Right lobe of liver (tissue), 6 donors: ENCODE measurements around the gene CLEC1B. TPM values are rescaled to one million over a fixed set of nuclear protein-coding genes. Genes with fewer than 3 reads are reported as not detected.
"Not testable (repeated sequence)": the region's sequence is repeated elsewhere in the genome, so short reads cannot be mapped to it uniquely, and the experiment has no call there.

ENCODE experiments used
- ATAC-seq, 4 donors: fragments of 200-7000 bp; cut with Tn5 transposase; one replicate each; pipeline ENCODE4 v1.9.1; 2020; ENCODE audit warnings: mild to moderate bottlenecking in 4 of 4, moderate library complexity in 4 of 4
- DNase-seq, 3 donors: peaks; one replicate each; pipeline ENCODE4 v3.0.0-alpha.2; 2020
- H3K27ac ChIP-seq, 3 donors: fragments of 200-600 bp; one replicate each; pipeline ENCODE4 v1.8.0; 2022
- H3K27me3 ChIP-seq, 2 donors: fragments of 200-600 bp; one replicate each; pipeline ENCODE4 v1.8.0; 2022
- H3K36me3 ChIP-seq, 4 donors: fragments of 200-600 bp; sonication (generic) in 1 of 4; one replicate each; pipeline versions ENCODE4 v1.5.1 to v1.8.0; 2017 to 2022; ENCODE audit warnings: control low read depth in 1 of 4
- H3K4me1 ChIP-seq, 4 donors: fragments of 200-600 bp; sonication (generic) in 1 of 4; one replicate each; pipeline versions ENCODE4 v1.5.1 to v1.8.0; 2017 to 2022; ENCODE audit warnings: control low read depth in 1 of 4
- H3K4me3 ChIP-seq, 3 donors: fragments of 200-600 bp; one replicate each; pipeline ENCODE4 v1.8.0; 2022
- H3K9me3 ChIP-seq, 4 donors: fragments of 200-600 bp; sonication (generic) in 1 of 4; one replicate each; pipeline versions ENCODE4 v1.5.1 to v1.8.0; 2017 to 2022; ENCODE audit warnings: control low read depth in 1 of 4
- CTCF ChIP-seq, 4 donors: fragments of 200-600 bp in 3 of 4; fragments of 450-650 bp in 1 of 4; IDR thresholded peaks; one replicate each; pipeline versions ENCODE4 v1.5.1 to v1.8.0; 2016 to 2022; ENCODE audit warnings: antibody characterized with exemption in 4 of 4, mild to moderate bottlenecking in 2 of 4
- POLR2A ChIP-seq: fragments of 450-650 bp; IDR thresholded peaks from one replicate; pipeline ENCODE4 v1.6.1; 2017; ENCODE audit warnings: antibody characterized with exemption, mild to moderate bottlenecking
- WGBS: methylation state at CpG from one replicate; pipeline ENCODE4 v1.1.6; 2018; ENCODE audit warnings: low coverage, low lambda C conversion rate; ENCODE audit not compliant: insufficient coverage; ENCODE audit errors: missing lambda C conversion rate; 5-methylcytosine and 5-hydroxymethylcytosine counted together
- intact Hi-C, 2 donors: fragments of 100-400 bp; cut with DNase I; formaldehyde crosslinking; loops; one replicate each; pipeline versions ENCODE4 v1.11.2 to v1.14.1; 2022
- total RNA-seq, 6 experiments: library from RNA; depleted of rRNA in 2 of 6; stranded (reverse); fragments of >200 nt in 2 of 6; fragmentation: NEBNext Ultra II Directional in 3 of 6; extraction: Animal tissue kit (Norgen Biotek cat#: 25700) in 3 of 6; gene quantifications; one replicate each; pipeline versions ENCODE4 v1.1.0 to v1.2.4, GENCODE V29; 2016 to 2023
- donor health status: DM: no; HTN: yes; CAD: no.
- donor health status: DM: no; HTN: no; CAD: no.
- donor health status: DM: no; HTN: no; CAD: no.
- donor health status: DM: no; HTN: yes; CAD: no.
- donor health status: DM: no; HTN: yes; CAD: no.

CLEC1B gene
- total RNA-seq, 6 experiments from 2014 or later: 6.8 to 23.5 (median 9.7) TPM

GRCh38 chr12:9961901-9962300, 37.0 kb downstream of the CLEC1B start:
- Histone ChIP-seq H3K4me1 (no peaks in the 10 kb centered on the region), H3K27ac (no peak overlapping the region), H3K4me3 (no peak overlapping the region), H3K36me3 (no peaks in the 10 kb centered on the region), H3K27me3 (no peaks in the 10 kb centered on the region), H3K9me3 (no peaks in the 10 kb centered on the region)
- 75% methylated on average over 3 of the region's 3 CpGs for WGBS
- DNase-seq: no peak
- TF ChIP-seq POLR2A (no peak), CTCF (IDR thresholded peaks at IDR 0.05) (no peak)
- intact Hi-C loops: no loop called here
- ATAC-seq: no peak

- Histone ChIP-seq H3K4me3 (no peak overlapping the region), H3K4me1 (no peaks in the 10 kb centered on the region), H3K9me3 (no peaks in the 10 kb centered on the region), H3K27ac (no peak overlapping the region), H3K36me3 (no peaks in the 10 kb centered on the region), H3K27me3 (no peaks in the 10 kb centered on the region)
- intact Hi-C loops: no loop called here
- TF ChIP-seq POLR2A (no peak), CTCF (IDR thresholded peaks at IDR 0.05) (no peak)
- no peak for DNase-seq
- 74% methylated on average over 3 of the region's 3 CpGs for WGBS
- ATAC-seq: no peak
These were observed 37.8 kb downstream of the CLEC1B start for GRCh38 chr12:9961106-9961505.

DNA sequence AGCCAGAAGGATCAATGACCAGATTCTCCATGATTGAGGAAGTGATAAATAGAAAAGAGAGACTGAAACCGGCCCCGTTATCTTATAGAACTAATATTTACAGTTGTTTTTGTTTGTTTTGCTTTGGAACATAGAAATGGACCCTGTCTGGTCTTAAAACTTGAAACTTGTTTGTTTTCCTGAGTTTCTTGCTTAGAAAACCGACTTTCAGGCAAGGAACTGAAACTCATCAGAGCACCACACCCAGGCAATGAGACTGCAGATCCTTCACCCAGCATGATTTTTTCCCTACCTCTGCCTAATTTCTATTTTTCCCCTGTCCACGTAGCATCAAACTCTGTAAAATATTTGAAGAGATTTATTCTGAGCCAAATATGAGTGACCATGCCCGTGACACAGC, 38.3 kb downstream of the CLEC1B start:
- peak in 1 of 4 donors; percentile 44 for ATAC-seq
- intact Hi-C loops: no loop called here

GRCh38 chr12:9957834-9958233, 41.1 kb downstream of the CLEC1B start:
- H3K36me3 ChIP-seq: no peaks in the 10 kb centered on the region
- intact Hi-C loops: no loop called here
- no peak for TF ChIP-seq CTCF (IDR thresholded peaks at IDR 0.05)
- TF ChIP-seq POLR2A: no peak
- no peak overlapping the region for H3K4me3 ChIP-seq
- no peaks in the 10 kb centered on the region for H3K9me3 ChIP-seq
- no peak overlapping the region for H3K27ac ChIP-seq
- ATAC-seq (no peak), DNase-seq (no peak)
- no peaks in the 10 kb centered on the region for H3K4me1 ChIP-seq
- H3K27me3 ChIP-seq: no peaks in the 10 kb centered on the region

More for the DNA sequence above, 38.3 kb downstream of the CLEC1B start:
- Histone ChIP-seq H3K36me3 (no peaks in the 10 kb centered on the region), H3K9me3 (no peaks in the 10 kb centered on the region), H3K4me1 (no peaks in the 10 kb centered on the region), H3K27ac (no peak overlapping the region), H3K4me3 (no peak overlapping the region), H3K27me3 (no peaks in the 10 kb centered on the region)
- no peak for DNase-seq
- 51% methylated on average over 5 of the region's 5 CpGs for WGBS
- TF ChIP-seq CTCF (IDR thresholded peaks at IDR 0.05): no peak
- TF ChIP-seq POLR2A: no peak

DNA sequence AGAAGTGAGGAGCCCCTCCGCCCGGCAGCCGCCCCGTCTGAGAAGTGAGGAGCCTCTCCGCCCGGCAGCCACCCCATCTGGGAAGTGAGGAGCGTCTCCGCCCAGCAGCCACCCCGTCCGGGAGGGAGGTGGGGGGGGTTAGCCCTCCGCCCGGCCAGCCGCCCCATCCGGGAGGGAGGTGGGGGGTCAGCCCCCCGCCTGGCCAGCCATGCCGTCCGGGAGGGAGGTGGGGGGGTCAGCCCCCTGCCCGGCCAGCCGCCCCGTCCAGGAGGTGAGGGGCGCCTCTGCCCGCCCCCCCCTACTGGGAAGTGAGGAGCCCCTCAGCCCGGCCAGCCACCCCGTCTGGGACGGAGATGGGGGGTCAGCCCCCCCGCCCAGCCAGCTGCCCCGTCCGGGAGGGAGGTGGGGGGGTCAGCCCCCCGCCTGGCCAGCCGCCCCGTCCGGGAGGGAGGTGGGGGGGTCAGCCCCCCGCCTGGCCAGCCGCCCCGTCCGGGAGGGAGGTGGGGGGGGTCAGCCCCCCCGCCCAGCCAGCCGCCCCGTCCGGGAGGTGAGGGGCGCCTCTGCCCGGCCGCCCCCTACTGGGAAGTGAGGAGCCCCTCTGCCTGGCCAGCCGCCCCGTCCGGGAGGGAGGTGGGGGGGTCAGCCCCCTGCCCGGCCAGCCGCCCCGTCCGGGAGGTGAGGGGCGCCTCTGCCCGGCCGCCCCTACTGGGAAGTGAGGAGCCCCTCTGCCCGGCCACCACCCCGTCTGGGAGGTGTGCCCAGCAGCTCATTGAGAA, 45.8 kb downstream of the CLEC1B start:
- H3K4me3 ChIP-seq, intact Hi-C loops: not testable (repeated sequence)

More for the DNA sequence above, 45.8 kb downstream of the CLEC1B start:
- not testable (repeated sequence) for H3K4me1 ChIP-seq, H3K27me3 ChIP-seq, ATAC-seq, H3K36me3 ChIP-seq, H3K27ac ChIP-seq, DNase-seq, H3K9me3 ChIP-seq
- WGBS: no CpG with 5 or more reads among the region's 55 CpGs
